HG02852 (cell line): ENCODE data around the gene SOX6.

Experiments used
- ATAC-seq: cut with Tn5 transposase; IDR thresholded peaks from one replicate; pipeline ENCODE4 v1.9.1; 2021; ENCODE audit warnings: mild to moderate bottlenecking, moderate library complexity; ENCODE audit not compliant: unreplicated experiment

The SOX6 gene

GRCh38 chr11:16194566-16194965, 161.8 kb downstream of the SOX6 start:
- ATAC-seq: no peak

- ATAC-seq: no peak
These were observed 162.4 kb downstream of the SOX6 start for GRCh38 chr11:16193897-16194381.

- no peak for ATAC-seq
These were observed 164.5 kb downstream of the SOX6 start for GRCh38 chr11:16191868-16192240.

- no peak for ATAC-seq
These were observed 165.0 kb downstream of the SOX6 start for GRCh38 chr11:16191212-16191867.

- no peak for ATAC-seq
These were observed 169.7 kb downstream of the SOX6 start for GRCh38 chr11:16186680-16187079.

- ATAC-seq: no peak
These were observed 171.3 kb downstream of the SOX6 start for GRCh38 chr11:16185042-16185441.

- ATAC-seq: no peak
These were observed 171.8 kb downstream of the SOX6 start for GRCh38 chr11:16184588-16184987.

GRCh38 chr11:16182553-16182952, 173.8 kb downstream of the SOX6 start:
- ATAC-seq: no peak

- no peak for ATAC-seq
These were observed 175.5 kb downstream of the SOX6 start for GRCh38 chr11:16180868-16181267.

GRCh38 chr11:16179676-16180075, 176.7 kb downstream of the SOX6 start:
- ATAC-seq: no peak

- no peak for ATAC-seq
These were observed 178.1 kb downstream of the SOX6 start for GRCh38 chr11:16178273-16178672.

GRCh38 chr11:16177688-16178087, 178.7 kb downstream of the SOX6 start:
- ATAC-seq: no peak

- ATAC-seq: no peak
These were observed 182.5 kb downstream of the SOX6 start for GRCh38 chr11:16173798-16174197.

- ATAC-seq: no peak
These were observed 184.5 kb downstream of the SOX6 start for GRCh38 chr11:16171882-16172281.

- no peak for ATAC-seq
These were observed 186.1 kb downstream of the SOX6 start for GRCh38 chr11:16169956-16170847.

- no peak for ATAC-seq
These were observed 186.8 kb downstream of the SOX6 start for GRCh38 chr11:16169541-16169940.

GRCh38 chr11:16167706-16168487, 188.4 kb downstream of the SOX6 start:
- no peak for ATAC-seq

GRCh38 chr11:16166571-16166970, 189.8 kb downstream of the SOX6 start:
- no peak for ATAC-seq

- no peak for ATAC-seq
These were observed 196.2 kb downstream of the SOX6 start for GRCh38 chr11:16160146-16160545.

- no peak for ATAC-seq
These were observed 197.8 kb downstream of the SOX6 start for GRCh38 chr11:16158426-16158994.

- no peak for ATAC-seq
These were observed 199.0 kb downstream of the SOX6 start for GRCh38 chr11:16157327-16157726.
